Esophagus mucosa (tissue), 1 donor: Measurements from ENCODE around the gene LCN15. TPM values are rescaled to one million over a fixed set of nuclear protein-coding genes. Genes with fewer than 3 reads are reported as not detected.
A peak's percentile ranks its signal among the peaks of the same experiment; 100 is the strongest.
"Not testable (repeated sequence)": the region's sequence is repeated elsewhere in the genome, so short reads cannot be mapped to it uniquely, and the experiment has no call there.

ENCODE experiments used
- ATAC-seq: fragments of 200-7000 bp; cut with Tn5 transposase; one replicate; pipeline ENCODE4 v1.9.1; 2020
- total RNA-seq: library from RNA; stranded (reverse); gene quantifications from one replicate; pipeline ENCODE4 v1.2.4, GENCODE V29; 2023
- donor health status: DM: yes; HTN: yes; CAD: no.

LCN15 gene
- total RNA-seq, 1 donor from 2014 or later = not detected

DNA sequence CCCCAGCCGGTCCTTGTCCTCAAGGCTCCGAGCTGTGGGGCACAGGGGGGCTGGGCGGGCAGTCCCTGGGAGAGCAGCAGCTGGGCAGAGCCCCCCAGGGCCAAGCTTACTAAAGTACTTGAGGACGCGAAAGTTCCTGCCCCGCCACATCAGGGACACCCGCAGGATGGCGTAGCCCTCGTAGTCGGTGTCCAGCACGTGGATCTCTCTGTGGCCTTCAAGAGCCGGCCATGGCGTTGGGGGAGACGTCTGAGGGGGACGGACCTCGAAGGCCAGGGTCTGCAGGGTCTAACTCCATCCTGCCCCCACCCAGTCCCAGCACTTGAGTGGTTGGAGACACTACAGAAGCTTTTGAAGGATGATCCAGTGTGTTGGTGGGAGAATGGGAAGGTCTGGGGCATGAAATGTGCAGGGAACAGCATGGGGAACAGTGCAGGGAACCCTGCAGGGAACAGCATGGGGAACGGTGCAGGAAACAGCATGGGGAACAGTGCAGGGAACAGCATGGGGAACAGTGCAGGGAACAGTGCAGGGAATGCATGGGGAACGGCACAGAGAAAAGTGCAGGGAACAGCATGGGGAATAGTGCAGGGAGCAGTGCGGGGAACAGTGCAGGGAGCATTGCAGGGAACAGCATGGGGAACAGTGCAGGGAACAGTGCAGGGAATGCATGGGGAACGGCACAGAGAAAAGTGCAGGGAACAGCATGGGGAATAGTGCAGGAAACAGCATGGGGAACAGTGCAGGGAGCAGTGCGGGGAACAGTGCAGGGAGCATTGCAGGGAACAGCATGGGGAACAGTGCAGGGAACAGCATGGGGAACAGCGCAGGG, 8.8 kb downstream of the LCN15 start:
- ATAC-seq = not testable (repeated sequence)

DNA sequence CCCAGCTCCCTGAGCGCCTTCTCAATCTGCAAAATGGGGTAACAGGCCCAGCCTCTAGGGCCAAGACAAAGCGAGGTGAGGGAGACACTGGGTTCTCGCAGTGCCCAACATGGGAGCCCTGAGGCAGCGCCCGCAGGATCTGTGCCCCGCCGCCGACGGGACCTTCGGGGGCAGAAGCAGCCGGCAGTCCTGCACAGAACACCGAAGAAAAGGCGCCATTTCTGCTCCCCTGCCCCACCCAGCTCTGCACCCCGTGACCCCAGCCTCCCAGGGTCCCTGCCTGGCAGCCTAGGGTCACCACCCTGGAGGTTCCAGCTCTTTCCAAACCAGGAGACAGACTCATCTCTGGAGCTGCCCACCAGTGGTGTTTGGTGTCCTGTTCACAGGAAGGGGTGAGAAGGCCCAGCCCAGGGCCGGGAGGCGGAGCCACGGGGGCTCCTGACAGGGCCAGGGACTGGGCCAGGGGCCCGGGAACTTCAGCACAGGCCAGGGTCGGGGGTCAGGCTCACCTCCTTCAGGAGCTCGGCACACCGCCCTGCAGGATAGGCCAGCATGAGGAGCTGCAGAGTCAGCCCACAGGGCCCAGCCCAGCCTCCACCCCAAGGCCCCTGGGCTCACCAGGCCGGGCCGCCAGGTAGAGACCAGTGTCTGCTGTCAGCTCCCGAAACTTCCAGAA, 9.6 kb downstream of the LCN15 start:
- ATAC-seq = no peak

DNA sequence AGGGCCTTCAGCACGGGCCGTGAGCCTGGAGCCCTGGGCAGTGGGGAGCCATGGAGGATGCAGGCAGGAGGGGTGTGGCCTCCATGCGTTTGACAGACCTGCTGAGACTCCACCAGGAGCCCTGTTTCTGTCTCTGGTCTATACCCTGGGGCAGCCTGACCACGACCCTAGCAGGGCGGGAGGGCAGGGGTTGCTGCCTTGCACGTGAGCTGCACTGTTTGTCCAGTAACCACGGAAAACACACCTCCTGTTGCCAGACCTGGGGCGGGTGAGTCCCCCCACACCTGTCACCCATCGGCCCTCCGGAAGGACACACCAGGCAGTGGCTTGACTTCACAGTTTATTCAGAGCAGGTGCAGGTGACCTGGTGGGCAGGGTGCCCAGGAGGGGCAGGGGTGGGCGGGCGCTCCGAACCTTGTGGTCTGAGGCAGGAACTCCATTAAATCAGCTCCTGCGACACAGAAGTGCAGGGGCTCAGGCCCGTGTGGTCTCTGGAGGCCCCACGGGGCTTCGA, 10.2 kb downstream of the LCN15 start:
- no peak for ATAC-seq

DNA sequence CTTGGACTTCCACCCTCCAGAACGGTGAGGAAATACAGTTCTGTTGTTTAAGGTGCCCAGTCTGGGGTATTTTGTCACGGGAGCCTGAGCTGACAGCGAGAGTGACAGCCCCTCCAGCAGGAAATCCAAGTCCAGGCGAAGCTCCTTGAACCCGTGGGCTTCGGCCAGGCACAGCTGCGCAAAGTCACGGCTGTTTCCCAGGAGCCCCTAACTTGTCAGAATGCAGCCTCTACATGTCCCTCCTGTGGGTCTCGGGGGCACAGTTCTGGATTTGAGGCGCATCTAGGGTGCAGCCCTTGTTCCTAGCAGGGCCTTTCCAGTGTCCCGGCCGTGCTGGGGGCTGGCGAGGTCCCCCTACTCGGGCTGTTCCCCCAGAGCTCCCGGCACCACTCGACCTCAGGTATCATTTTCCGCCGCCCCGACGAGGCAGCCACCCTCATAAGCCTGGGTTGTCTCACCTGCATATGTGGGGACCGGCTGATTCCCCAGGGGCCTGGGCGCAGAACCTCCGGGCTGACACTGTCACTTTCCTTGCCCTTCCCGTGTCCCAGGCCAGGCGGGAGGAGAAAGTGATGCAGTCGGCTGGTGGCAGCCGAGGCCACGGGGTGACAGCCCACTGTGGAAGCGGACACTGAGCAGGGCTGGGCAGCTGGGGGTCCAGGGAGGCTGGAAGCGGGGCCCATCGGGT, 10.8 kb downstream of the LCN15 start:
- ATAC-seq = no peak

DNA sequence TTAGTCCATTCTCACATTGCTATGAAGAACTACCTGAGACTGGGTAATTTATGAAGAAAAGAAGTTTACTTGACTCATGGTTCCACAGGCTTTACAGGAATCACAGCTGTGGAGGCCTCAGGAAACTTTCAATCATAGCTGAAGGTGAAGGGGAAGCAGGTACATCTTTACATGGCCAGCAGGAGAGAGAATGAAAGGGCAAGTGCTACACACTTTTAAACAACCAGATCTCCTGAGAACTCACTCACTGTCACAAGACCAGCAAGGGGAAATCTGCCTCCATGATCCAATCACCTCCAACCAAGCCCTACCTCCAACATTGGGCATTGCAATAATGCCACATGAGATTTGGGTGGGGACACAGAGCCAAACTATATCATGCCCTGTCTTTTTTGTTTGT, 12.5 kb downstream of the LCN15 start:
- ATAC-seq = no peak

DNA sequence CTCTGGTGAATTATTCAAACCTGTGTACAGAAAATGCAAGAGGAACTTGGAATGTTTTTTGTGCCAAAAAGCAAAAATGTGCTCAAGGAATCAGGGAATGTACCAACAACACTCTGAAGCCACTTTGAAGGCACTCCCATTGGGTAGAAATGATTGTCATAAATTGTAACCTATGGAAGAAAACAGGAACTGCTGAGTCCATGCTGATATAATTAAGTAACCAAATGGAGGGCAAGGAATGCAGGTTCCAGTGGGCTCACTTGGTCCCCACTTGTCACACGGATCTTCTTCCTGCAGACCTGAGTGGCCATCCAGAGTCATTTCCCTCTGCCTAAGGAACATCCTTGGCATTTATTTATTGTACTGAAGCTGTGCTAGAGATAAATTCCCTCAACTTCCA, 13.1 kb downstream of the LCN15 start:
- no peak for ATAC-seq

DNA sequence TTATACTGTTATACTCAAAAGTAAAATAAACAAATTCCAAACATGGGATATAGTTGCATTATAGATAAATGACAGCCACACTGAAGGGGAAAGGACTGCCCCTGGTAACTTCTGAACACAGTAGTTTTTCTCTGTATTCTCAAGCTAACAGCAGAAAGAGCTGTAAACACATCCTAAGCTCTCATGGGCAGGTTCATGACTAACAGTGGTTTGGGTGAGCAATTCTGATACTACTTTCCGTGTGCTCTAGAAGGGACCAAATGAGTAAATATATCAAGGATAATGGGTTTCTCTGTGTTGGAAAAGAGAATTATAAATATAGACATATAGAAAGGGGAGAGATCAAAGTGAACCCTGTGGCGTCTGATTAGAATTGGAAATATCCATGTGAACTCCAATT, 13.8 kb downstream of the LCN15 start:
- no peak for ATAC-seq

DNA sequence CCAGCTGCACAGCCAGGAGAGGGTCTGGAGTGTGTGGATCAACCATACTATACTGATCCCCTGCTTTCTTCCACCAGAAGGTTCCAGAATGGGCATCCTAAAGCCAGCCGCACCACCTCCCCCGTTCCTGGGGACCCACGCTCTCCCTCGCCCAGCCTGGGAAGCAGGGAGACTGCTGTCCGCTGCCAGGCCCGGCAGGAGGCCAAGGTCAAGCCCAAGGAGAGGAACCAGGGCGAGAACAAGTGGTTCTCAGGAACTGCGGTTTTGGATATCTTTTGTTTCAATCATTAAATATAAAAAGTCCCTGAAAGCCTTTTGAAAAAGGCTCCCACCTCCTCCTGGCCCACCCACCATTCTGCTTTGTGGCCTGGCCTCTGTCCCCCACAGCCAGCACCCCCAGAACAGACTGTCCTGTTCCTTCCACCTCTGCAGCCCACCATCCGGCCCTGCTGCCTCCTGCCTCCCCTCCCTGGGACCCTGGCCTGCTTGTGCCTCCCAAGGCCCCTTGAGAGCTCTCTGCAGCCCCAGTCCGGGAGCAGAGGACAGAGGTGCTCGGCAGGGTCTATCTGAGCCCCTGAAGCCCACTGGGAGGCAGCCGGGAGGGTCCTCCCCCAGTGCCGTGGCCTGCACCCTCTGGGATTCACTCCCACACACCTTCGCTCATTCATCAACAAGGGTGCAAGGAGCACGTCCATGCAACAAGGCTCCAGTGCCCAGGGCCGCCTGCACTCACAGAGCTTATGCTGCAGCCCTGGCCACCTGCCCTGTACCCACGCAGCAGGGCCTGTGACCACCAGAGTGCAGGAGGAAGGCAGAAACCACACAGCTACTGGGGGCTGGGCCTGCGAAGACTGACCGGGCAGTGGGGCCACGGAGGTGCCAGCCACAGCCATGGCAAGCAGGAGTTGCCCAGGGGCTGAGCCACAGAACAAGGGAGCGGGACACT, 15.4 kb downstream of the LCN15 start:
- peak; percentile 3 for ATAC-seq

DNA sequence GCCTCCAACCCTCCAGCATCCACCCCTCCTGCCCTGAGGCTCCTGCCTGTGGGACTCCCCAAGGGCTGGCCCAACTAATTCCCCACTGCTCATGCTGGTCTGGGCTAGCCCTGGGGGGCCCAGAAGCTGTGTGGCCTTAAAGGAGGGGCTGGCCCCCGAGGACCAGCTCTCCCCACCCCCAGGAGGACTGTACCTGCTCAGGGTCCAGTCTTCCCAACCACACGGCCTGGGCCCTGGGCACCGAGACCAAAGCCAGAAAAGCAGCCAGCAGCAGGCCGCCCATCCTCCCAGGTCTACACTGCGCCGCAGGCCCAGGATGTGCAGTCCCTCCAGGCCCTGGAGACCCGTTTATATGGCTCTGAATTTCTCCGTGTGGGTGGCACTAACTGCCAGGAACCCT, 16.1 kb downstream of the LCN15 start, which contains the start of gene LCN6:
Gene LCN6 (minus strand): TSS at position 325 of the 400 bp plus-strand sequence. CDS start 42 bp downstream, at position 283.
- no peak for ATAC-seq

DNA sequence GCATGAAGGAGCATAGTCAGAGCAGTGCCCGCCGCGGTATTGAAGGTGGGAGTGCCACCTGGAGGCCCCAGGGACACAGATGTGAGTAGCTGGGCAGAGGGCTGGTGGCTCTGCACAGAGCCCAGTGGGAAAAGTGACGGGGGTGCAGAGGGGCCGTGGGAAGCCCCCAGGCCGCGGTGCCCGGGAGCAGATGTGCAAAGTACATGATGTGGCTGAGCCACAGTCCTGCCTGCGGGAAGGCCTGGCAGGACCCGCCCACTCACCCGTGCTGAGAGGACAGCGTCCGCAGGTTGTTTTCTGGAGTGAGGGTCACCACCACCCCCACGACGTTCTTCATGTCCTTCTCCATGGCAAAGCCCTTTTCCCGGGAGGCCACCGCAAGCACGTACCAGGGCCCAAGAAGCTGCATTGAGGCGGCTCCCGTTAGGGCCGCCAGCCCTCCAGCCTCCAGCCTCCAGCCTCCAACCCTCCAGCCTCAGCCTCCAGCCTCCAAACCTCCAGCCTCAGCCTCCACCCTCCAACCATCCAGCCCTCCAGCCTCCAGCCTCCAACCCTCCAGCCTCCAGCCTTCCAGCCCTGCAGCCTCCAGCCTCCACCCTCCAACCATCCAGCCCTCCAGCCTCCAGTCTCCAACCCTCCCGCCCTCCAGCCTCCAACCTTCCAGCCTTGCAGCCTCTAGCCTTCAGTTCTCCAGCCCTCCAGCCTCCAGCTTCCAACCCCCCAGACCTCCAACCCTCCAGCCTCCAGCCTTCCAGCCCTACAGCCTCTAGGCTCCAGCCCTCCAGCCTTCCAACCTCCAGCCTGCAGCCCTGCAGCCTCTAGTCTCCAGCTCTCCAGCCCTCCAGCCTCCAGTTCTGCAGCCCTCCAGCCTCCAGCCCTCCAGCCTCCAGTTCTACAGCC, 16.9 kb downstream of the LCN15 start:
- ATAC-seq = no peak

DNA sequence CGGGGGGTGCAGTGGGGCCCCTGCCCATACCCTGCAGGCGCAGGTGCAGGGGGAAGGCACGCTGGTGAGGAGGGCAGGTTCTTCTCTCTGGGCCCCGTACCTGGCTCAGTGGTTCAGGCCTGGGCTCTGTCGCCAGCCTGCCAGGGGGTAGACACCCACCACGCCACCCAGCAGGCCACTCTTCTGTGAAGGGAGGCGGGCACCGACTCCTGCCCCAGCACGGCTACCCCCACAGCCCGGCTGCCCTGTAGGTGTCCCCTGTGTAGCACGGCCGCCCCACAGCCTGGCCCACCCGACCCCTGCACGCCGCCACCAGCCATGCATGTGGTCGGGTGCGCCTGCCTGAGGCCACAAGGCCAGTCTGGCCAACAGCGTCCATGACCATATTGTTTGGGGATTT, 17.7 kb downstream of the LCN15 start:
- no peak for ATAC-seq

DNA sequence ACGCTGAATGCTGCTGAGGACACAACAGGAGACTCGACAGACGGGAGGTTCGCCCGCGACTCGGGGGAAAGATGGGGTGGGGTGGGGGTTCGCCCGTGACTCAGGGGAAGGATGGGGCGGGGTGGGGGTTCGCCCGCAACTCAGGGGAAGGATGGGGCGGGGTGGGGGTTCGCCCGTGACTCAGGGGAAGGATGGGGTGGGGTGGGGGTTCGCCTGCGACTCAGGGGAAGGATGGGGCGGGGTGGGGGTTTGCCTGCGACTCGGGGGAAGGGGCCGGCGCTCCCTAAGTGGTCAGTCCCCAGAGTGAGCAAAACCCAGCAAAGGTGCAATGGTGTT, 18.2 kb downstream of the LCN15 start:
- no peak for ATAC-seq

DNA sequence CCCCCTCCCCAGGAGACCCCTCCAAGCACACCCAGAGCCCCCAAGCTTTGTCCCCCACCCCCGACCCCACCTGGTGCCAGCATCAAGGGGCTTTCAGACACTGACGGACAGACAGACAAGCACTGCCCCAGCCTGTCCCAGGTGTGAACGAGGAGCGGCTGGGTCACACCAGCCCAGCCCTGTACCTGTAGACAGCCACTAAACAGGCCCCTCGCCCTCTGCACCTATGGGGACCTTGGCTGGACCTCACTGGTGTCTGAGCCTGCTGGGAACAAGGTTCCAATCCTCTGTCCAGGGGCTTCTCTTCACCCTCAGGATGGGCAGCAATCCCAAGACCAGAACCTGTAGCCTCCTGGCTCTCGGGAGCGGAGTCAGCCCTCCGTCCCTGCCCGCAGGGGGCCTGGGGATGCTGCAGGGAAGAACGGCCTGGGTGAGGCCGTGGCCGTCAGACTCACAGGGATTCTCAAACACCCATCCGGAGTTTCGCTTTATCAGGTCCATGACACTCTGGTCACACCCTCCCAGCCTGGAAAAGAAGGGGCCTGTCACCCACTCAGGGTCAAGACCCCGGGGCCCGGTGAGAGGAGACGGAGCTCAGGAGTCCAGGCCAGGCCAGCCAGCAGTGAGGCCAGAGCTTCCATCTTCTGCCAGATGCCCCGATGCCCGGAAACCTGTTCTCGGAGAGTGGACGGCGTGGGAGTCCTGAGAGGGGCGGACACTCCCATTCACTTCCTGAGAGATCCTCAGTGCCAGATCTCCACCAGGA, 18.7 kb downstream of the LCN15 start:
- no peak for ATAC-seq

DNA sequence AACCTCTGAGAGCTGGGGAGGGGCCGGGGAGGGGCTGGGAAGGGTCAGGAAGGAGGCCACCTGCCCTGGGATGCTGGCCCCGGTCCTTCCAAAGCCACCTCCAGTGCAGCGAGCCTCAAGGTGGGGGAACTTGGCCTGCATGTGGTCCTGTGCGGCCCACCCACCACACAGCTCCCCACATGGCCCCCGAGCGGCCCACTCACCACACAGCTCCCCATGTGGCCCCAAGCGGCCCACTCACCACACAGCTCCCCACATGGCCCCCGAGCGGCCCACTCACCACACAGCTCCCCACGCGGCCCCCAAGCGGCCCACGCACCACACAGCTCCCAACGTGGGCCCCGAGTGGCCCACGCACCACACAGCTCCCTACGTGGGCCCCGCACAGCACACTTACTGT, 19.5 kb downstream of the LCN15 start:
- ATAC-seq = no peak

DNA sequence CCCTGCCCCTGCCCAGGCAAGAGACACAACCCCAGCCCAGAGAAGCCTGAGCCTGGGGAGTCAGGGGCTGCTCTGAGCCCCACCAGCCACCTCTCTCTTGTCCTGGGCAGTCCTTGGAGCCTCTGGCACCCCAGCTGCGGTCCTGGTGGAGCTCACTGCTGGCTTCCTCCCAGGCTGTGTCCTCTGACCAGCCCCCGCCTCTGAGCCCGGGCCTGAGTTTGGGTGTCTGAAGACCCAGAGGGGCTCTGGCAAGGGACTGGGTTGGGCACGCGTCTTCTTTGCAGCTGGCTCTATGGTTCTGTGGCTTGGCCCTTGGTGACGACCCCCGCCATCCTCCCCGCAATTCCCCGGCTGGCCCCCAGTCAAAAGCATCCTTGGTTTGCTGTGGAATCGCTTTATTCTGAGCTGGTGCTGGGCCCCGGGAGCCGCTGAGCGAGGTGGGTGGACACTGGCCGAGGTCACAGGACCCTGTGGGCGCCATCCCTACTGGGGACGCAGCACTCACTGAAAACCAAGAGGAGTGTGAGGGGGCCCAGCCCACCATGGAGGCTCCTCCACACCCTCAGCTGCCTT, 20.6 kb downstream of the LCN15 start:
- no peak for ATAC-seq

DNA sequence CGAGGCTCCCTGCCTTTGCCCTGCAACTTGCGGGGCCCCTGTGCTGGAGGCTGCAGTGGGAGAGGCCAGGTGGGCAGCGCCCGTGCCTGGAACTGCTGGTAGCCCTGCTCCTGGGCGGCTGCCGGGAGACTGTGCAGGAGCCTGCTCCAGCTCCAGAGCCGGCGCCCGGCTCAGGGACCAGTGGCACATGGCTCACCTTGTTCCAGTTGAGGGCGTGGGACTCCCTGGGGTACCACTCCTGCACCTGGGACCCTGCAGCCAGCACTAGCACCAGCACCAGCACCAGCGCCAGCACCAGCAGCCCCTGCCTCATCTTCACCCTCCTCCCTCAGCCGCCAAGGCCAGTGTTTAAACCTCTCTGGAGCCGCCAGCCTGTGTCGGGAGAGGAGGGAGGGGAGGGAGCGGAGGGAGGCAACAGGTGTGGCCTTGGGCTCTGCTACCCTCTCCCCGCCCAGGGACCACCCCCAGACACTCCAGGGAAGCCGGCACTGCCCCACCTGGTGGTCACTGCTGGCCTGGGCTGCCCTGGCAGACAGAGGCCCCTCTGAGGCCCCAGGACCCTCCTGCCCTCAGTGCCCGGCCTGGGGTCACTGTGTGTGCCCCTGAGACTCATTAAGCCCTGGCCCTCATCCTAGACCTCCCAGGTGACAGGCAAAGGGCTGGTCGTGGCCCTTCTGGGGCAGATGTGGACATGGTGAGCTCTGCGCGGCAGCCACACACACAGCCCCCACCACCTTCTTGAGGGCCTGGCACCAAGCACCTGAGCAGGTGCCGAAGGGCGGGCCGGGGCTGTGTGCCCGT, 21.5 kb downstream of the LCN15 start, which contains the start of gene LCN10:
Gene LCN10 (minus strand): TSS at position 350 of the 801 bp plus-strand sequence. CDS start 37 bp downstream, at position 313.
- ATAC-seq = peak; percentile 31

DNA sequence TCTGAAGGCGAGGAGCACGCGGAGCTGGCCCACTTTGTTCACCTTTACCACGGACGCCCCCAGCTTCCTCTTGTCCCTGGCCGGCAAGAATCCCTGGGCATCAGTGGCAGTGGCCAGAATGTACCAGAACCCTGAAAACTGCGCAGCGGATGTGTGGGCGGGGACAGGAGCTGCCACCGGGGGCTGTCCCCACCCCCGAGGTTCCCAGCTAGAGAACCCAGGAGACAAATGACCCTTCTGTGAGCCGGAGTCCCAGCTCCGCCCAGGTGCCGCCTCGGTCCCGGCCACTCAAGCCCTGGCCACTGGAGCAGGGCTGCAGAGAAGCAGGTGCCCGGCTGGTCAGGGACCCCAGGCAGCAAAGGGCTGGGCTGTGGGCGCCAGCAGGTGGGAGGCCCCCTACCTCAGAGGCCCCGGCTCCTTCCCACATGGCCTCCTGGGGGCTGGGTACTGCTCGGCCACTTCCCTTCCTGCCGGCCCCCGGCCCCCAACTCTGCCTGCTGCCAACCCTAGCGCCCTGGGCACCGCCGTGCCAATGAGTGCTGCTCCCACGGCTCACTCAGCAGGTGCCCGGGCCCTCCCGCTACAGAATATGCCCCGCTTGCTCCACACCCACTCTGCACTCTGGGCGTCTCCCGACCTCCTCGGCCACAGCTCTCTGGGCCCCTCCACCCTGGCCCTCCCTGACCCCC, 22.3 kb downstream of the LCN15 start:
- peak; percentile 13 for ATAC-seq
